Fibroblast of lung (primary cell): ENCODE measurements around the gene RAB1B. TPM values are rescaled to one million over a fixed set of nuclear protein-coding genes. Genes with fewer than 3 reads are reported as not detected.

Experiments
- DNase-seq, 2 donors: peaks; one replicate each; pipeline versions ENCODE4 v3.0.0 to v3.0.0-alpha.2; 2010; ENCODE audit warnings: low read depth in 2 of 2
- H2AFZ ChIP-seq: 2 replicates; pipeline ENCODE4 v1.5.1; 2012; ENCODE audit warnings: low read length, control low read depth, inconsistent platforms
- H3K27ac ChIP-seq: 2 replicates; pipeline ENCODE4 v1.5.1; 2011; ENCODE audit warnings: low read length, control low read depth; ENCODE audit not compliant: insufficient read depth
- H3K27me3 ChIP-seq: 2 replicates; pipeline ENCODE4 v1.5.1; 2011; ENCODE audit warnings: mild to moderate bottlenecking, low read length; ENCODE audit not compliant: control insufficient read depth, insufficient read depth
- H3K36me3 ChIP-seq: 2 replicates; pipeline ENCODE4 v1.5.1; 2011; ENCODE audit warnings: low read length; ENCODE audit not compliant: control insufficient read depth, insufficient read depth
- H3K4me1 ChIP-seq: 2 replicates; pipeline ENCODE4 v1.5.1; 2011; ENCODE audit warnings: low read length; ENCODE audit not compliant: control insufficient read depth, insufficient read depth; ENCODE audit errors: extremely low read depth
- H3K4me2 ChIP-seq: 2 replicates; pipeline ENCODE4 v1.5.1; 2011; ENCODE audit warnings: low read length, control low read depth; ENCODE audit not compliant: insufficient read depth; ENCODE audit errors: extremely low read depth
- H3K4me3 ChIP-seq, 4 experiments: fragments of 200-600 bp in 1 of 4; sonication (generic) in 1 of 4; replicated peaks in 1 of 4; 2 replicates each; pipeline ENCODE4 v1.5.1; 2011 to 2016; ENCODE audit warnings: low read length in 4 of 4, low read depth in 3 of 4, mild to moderate bottlenecking in 3 of 4, control low read depth in 2 of 4, inconsistent platforms in 1 of 4, mixed read lengths in 1 of 4; ENCODE audit not compliant: insufficient read depth in 1 of 4; ENCODE audit errors: control extremely low read depth in 1 of 4
- H3K79me2 ChIP-seq: 2 replicates; pipeline ENCODE4 v1.5.1; 2012; ENCODE audit warnings: mild to moderate bottlenecking, low read length, inconsistent platforms; ENCODE audit not compliant: control insufficient read depth, insufficient read depth
- H3K9ac ChIP-seq: 2 replicates; pipeline ENCODE4 v1.5.1; 2011; ENCODE audit warnings: mild to moderate bottlenecking, low read length, control low read depth; ENCODE audit not compliant: insufficient read depth
- H3K9me3 ChIP-seq: 2 replicates; pipeline ENCODE4 v1.5.1; 2012; ENCODE audit warnings: low read depth, low read length; ENCODE audit not compliant: control insufficient read depth, insufficient read depth
- H4K20me1 ChIP-seq: 2 replicates; pipeline ENCODE4 v1.5.1; 2011; ENCODE audit warnings: low read length; ENCODE audit not compliant: control insufficient read depth, insufficient read depth; ENCODE audit errors: extremely low read depth
- EZH2 ChIP-seq: IDR thresholded peaks from 2 replicates; pipeline ENCODE4 v1.5.1; 2012; ENCODE audit warnings: low read length, control low read depth, mild to moderate bottlenecking; ENCODE audit errors: missing control alignments
- polyA plus RNA-seq, 2 donors: library from polyadenylated mRNA; depleted of rRNA in 1 of 2; stranded (reverse) in 1 of 2; unstranded in 1 of 2; fragments of >200 nt; gene quantifications; 2 replicates each; pipeline ENCODE4 v1.2.1, GENCODE V29; 2011 to 2012; ENCODE audit warnings: missing spikeins in 1 of 2
- total RNA-seq: library from RNA; depleted of rRNA; stranded (reverse); fragments of >200 nt; gene quantifications from 2 replicates; pipeline ENCODE4 v1.2.1, GENCODE V29; 2014
- TF ChIP-seq, protein P1 (sequence below), 2 donors: IDR thresholded peaks in 1 of 2; conservative IDR thresholded peaks in 1 of 2; 1 replicate in 1 of 2; 2 replicates in 1 of 2; pipeline ENCODE4 v1.5.1; 2011 to 2012; ENCODE audit warnings: low read length in 2 of 2, control low read depth in 1 of 2, inconsistent platforms in 1 of 2, low read depth in 1 of 2, mild to moderate bottlenecking in 1 of 2

The RAB1B gene
- total and polyA plus RNA-seq, 2 donors (not counting 1 experiment from before 2014, with no cell fraction given): 63.6 to 140 TPM

DNA sequence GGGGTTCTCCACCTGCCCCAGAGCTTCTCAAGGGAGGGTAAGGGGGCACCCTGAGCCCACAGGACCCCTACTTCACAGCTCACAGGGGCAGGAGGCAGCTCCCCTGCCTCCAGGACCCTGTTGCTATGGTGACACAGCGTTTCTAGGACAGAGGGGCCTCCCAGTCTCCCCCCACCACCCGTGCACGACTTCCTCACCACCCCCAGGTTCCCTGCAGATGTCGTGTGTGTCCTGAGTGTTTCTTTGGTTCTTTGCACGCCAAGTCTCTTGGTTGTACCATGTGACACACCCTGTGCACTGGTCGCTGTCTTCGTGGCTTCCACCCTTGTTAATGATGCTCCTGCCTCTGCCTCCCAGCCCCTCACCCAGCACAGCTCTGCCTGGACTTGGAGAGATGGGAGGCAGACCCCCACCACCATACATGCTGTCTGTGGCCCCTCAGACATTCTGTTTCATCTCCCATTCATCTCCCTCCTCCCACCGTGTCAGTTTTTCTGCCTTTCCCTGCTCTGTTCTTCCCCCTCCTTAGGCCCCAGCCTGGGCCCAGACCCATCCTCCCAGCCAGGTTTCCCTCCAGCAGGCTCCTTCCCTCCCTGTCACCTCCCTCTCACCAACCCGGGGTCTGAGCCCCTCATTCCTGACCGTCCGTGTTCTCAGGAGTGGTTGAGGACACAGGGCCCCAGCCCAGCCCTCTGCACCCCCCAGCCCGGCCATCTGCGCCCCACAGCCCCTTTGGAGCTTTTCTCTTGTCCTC, 24.5 kb upstream of the RAB1B start:
- TF ChIP-seq EZH2: no peak
- TF ChIP-seq, protein P1, sequence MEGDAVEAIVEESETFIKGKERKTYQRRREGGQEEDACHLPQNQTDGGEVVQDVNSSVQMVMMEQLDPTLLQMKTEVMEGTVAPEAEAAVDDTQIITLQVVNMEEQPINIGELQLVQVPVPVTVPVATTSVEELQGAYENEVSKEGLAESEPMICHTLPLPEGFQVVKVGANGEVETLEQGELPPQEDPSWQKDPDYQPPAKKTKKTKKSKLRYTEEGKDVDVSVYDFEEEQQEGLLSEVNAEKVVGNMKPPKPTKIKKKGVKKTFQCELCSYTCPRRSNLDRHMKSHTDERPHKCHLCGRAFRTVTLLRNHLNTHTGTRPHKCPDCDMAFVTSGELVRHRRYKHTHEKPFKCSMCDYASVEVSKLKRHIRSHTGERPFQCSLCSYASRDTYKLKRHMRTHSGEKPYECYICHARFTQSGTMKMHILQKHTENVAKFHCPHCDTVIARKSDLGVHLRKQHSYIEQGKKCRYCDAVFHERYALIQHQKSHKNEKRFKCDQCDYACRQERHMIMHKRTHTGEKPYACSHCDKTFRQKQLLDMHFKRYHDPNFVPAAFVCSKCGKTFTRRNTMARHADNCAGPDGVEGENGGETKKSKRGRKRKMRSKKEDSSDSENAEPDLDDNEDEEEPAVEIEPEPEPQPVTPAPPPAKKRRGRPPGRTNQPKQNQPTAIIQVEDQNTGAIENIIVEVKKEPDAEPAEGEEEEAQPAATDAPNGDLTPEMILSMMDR (conservative IDR thresholded peaks at IDR 0.05 in 1 of 2, IDR thresholded peaks at IDR 0.05 in 1 of 2; ENCODE audit: low read depth in 1 of 2, low read length in 2 of 2): no peak
- no peaks in the 10 kb centered on the region for H3K27me3 ChIP-seq
- H3K27ac ChIP-seq: no peak overlapping the region
- H2AFZ ChIP-seq: no peak overlapping the region
- no peak for DNase-seq
- H3K4me1 ChIP-seq: no peaks in the 10 kb centered on the region
- no peaks in the 10 kb centered on the region for H4K20me1 ChIP-seq
- no peak overlapping the region for H3K4me2 ChIP-seq
- H3K9me3 ChIP-seq: no peaks in the 10 kb centered on the region
- no peaks in the 10 kb centered on the region for H3K79me2 ChIP-seq
- H3K4me3 ChIP-seq: no peak overlapping the region
- H3K36me3 ChIP-seq: peaks cover 7% of the 10 kb centered on the region
- H3K9ac ChIP-seq: no peak overlapping the region

DNA sequence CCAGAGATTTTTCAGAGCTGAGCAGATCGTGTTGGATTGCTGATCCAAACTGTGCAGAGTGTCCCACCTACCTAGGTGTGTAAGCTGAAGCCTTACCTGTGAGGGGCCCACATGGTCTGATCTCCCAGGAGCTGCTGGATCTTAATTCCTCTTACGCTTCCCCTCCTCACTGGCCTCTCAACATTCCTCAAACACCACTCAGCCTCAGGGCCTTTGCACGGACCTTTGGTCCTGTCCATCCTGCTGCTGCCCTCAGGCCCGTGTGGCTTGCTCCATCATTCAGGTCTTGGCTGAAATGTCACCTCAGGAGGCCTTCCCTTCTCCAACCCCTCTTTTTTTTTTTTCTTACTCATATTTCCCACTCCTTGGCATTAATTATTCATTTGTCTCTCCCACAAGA, 21.1 kb upstream of the RAB1B start:
- H3K4me1 ChIP-seq: no peaks in the 10 kb centered on the region
- H3K79me2 ChIP-seq: no peaks in the 10 kb centered on the region
- H3K4me2 ChIP-seq: no peak overlapping the region
- no peak overlapping the region for H3K9ac ChIP-seq
- H2AFZ ChIP-seq: no peak overlapping the region
- H3K27ac ChIP-seq: no peak overlapping the region
- H4K20me1 ChIP-seq: no peaks in the 10 kb centered on the region
- H3K9me3 ChIP-seq: no peaks in the 10 kb centered on the region
- H3K36me3 ChIP-seq: peaks cover 10% of the 10 kb centered on the region
- TF ChIP-seq, protein P1 (conservative IDR thresholded peaks at IDR 0.05 in 1 of 2, IDR thresholded peaks at IDR 0.05 in 1 of 2; ENCODE audit: low read depth in 1 of 2, low read length in 2 of 2): no peak
- no peak for TF ChIP-seq EZH2
- DNase-seq: no peak
- H3K27me3 ChIP-seq: no peaks in the 10 kb centered on the region
- no peak overlapping the region for H3K4me3 ChIP-seq

DNA sequence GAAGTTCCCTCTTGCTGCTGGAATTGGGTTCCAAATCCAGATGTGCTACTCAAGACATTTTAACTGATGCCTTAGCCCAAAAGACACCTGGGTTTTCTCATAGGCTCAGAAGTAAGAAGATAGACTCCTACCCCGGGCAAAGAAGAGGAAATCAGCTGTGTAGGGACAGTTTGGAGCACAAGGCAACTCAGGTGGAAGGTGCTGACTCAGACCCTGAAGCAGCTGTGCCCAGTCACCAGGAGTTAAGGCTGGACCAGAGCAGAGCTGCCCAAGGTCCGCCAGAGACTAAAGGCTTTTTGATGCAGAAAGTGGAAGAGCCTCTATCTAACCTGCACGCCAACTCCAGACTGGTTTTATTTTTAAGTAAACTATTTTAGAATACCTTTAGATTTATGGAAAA, 20.6 kb upstream of the RAB1B start:
- Histone ChIP-seq H3K9ac (no peak overlapping the region), H3K79me2 (no peaks in the 10 kb centered on the region), H3K4me3 (no peak overlapping the region), H3K4me2 (no peak overlapping the region), H3K9me3 (no peaks in the 10 kb centered on the region), H3K27me3 (no peaks in the 10 kb centered on the region), H3K36me3 (peaks cover 8% of the 10 kb centered on the region), H3K27ac (no peak overlapping the region), H2AFZ (no peak overlapping the region), H3K4me1 (no peaks in the 10 kb centered on the region), H4K20me1 (no peaks in the 10 kb centered on the region)
- no peak for DNase-seq
- no peak for TF ChIP-seq EZH2
- TF ChIP-seq, protein P1 (conservative IDR thresholded peaks at IDR 0.05 in 1 of 2, IDR thresholded peaks at IDR 0.05 in 1 of 2; ENCODE audit: low read depth in 1 of 2, low read length in 2 of 2): no peak
